Suprapubic skin (tissue), 4 donors: ENCODE measurements around the gene RPS6KA4.

Source experiments
- EP300 ChIP-seq: sonication (generic); formaldehyde crosslinking; IDR thresholded peaks from one replicate; pipeline ENCODE4 v1.6.1; 2017; ENCODE audit warnings: antibody characterized with exemption
- POLR2A ChIP-seq, 2 donors: fragments of 450-650 bp; IDR thresholded peaks; one replicate each; pipeline ENCODE4 v1.6.1; 2017; ENCODE audit warnings: antibody characterized with exemption in 2 of 2, mild to moderate bottlenecking in 2 of 2, moderate library complexity in 2 of 2
- POLR2AphosphoS5 ChIP-seq, 3 donors: sonication (generic); formaldehyde crosslinking; IDR thresholded peaks; one replicate each; pipeline ENCODE4 v1.6.1; 2017; ENCODE audit warnings: antibody characterized with exemption in 3 of 3
- TF ChIP-seq, protein P1 (sequence below), 2 donors: fragments of 200-600 bp in 1 of 2; fragments of 450-650 bp in 1 of 2; sonication (generic) in 1 of 2; IDR thresholded peaks; one replicate each; pipeline ENCODE4 v1.5.1; 2016 to 2019; ENCODE audit warnings: antibody characterized with exemption in 2 of 2, mild to moderate bottlenecking in 1 of 2, moderate library complexity in 1 of 2

DNA sequence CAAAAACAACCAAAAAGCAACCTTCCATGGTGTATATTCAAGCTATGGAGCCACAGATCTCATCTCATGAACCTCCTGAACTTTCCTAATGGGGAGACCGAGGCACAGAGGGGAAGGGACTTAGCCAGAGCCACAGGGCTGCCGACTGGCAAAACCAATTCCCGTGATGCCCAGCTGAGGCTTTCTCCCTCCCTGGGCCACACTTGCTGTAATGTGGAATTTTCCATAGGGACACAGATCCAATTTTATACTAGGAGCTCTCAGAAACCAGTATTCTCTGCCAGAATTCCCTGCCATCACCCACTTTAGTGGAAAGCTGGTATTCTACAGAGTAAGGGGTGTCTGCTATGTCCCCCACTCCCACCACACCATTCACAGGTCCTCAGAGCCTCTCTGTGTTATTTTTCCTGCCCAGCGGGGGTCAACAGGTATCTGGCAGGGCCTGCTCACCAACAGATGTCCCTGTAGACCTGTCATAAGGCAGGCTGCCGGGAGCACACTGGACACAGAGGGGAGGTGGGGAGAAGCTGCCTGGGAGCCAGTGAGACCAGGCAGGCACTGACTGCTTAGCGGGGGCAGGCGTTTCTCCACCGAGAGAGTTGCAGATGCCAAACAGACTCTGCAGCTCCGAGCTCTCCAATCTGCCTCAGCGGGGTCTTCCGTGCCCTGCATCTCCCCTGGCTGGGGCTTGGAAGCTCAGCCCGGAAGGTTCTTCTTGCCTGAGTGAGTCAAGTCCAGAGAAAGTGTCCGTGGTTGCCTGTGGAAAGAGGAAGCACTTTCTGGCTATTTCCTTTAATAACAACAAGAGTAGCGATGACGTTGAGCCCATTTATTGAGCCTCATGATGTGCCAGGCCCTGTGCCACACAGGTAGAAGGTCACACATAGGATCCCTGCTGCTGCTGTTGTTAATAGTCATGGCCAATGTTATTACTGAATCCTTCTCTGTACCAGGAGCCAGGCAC is 26.3 kb downstream of the RPS6KA4 start:
- TF ChIP-seq POLR2AphosphoS5 (IDR thresholded peaks at IDR 0.05) (no peak), POLR2A (IDR thresholded peaks at IDR 0.05) (no peak), EP300 (no peak)
- TF ChIP-seq, protein P1, sequence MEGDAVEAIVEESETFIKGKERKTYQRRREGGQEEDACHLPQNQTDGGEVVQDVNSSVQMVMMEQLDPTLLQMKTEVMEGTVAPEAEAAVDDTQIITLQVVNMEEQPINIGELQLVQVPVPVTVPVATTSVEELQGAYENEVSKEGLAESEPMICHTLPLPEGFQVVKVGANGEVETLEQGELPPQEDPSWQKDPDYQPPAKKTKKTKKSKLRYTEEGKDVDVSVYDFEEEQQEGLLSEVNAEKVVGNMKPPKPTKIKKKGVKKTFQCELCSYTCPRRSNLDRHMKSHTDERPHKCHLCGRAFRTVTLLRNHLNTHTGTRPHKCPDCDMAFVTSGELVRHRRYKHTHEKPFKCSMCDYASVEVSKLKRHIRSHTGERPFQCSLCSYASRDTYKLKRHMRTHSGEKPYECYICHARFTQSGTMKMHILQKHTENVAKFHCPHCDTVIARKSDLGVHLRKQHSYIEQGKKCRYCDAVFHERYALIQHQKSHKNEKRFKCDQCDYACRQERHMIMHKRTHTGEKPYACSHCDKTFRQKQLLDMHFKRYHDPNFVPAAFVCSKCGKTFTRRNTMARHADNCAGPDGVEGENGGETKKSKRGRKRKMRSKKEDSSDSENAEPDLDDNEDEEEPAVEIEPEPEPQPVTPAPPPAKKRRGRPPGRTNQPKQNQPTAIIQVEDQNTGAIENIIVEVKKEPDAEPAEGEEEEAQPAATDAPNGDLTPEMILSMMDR (IDR thresholded peaks at IDR 0.05) = no peak
